HL-60 (cell line): ENCODE results near the gene POFUT1.
"Not testable (repeated sequence)": the region's sequence is repeated elsewhere in the genome, so short reads cannot be mapped to it uniquely, and the experiment has no call there.

Source experiments
- DNase-seq, 2 experiments: peaks; one replicate each; pipeline ENCODE4 v3.0.0-alpha.2; 2010 to 2020; ENCODE audit warnings: low read depth in 1 of 2, low spot score in 1 of 2
- H3K27ac ChIP-seq: fragments of 250-450 bp; sonication (Bioruptor Pico); replicated peaks from 2 replicates; pipeline ENCODE4 v1.5.1; 2020; ENCODE audit warnings: mild to moderate bottlenecking, moderate library complexity
- H3K27me3 ChIP-seq: fragments of 250-450 bp; sonication (Bioruptor Pico); 2 replicates; pipeline ENCODE4 v1.5.1; 2021; ENCODE audit warnings: mild to moderate bottlenecking, moderate library complexity; ENCODE audit not compliant: insufficient read depth, poor library complexity, severe bottlenecking
- H3K4me3 ChIP-seq: replicated peaks from 2 replicates; pipeline ENCODE4 v1.5.1; 2011; ENCODE audit warnings: mild to moderate bottlenecking, control low read depth, low read length; ENCODE audit not compliant: insufficient read depth
- GABPA ChIP-seq: IDR thresholded peaks from 2 replicates; pipeline ENCODE4 v1.6.1; 2012; ENCODE audit warnings: low read depth
- POLR2AphosphoS5 ChIP-seq: IDR thresholded peaks from 2 replicates; pipeline ENCODE4 v1.6.1; 2012; ENCODE audit warnings: low read depth
- SPI1 ChIP-seq: IDR thresholded peaks from 2 replicates; pipeline ENCODE4 v1.6.1; 2012; ENCODE audit warnings: low read depth, mild to moderate bottlenecking, borderline replicate concordance
- TF ChIP-seq, protein P1 (sequence below): IDR thresholded peaks from one replicate; pipeline ENCODE4 v1.5.1; 2011; ENCODE audit warnings: low read length, control low read depth, inconsistent platforms; ENCODE audit not compliant: insufficient read depth
- TF ChIP-seq, protein P2 (sequence below): IDR thresholded peaks from 2 replicates; pipeline ENCODE4 v1.6.1; 2012; ENCODE audit warnings: low read depth; ENCODE audit not compliant: insufficient replicate concordance

The POFUT1 gene

DNA sequence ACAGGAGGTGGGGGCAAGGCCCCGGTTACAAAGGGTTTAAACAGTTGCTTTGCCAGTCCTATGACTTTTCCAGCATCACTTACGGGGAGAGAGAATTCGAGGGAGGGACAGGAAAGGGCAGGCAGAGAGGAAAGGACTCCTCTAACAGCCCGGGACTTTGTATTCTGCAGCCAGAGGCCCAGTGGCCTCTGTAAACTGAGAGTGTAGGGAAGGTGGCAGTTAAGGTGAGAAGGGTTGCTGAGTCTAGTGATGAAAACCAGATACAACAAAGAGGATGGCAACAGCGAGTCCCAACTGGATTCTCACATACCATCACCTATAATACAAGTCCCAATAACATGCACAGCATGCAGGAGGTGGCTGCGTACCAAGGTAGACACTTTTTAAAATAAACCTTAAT lies 13.7 kb upstream of the POFUT1 start:
- no peaks in the 10 kb centered on the region for H3K27me3 ChIP-seq
- no peak overlapping the region for H3K27ac ChIP-seq
- TF ChIP-seq GABPA (no peak), SPI1 (no peak), POLR2AphosphoS5 (no peak)
- TF ChIP-seq, protein P1, sequence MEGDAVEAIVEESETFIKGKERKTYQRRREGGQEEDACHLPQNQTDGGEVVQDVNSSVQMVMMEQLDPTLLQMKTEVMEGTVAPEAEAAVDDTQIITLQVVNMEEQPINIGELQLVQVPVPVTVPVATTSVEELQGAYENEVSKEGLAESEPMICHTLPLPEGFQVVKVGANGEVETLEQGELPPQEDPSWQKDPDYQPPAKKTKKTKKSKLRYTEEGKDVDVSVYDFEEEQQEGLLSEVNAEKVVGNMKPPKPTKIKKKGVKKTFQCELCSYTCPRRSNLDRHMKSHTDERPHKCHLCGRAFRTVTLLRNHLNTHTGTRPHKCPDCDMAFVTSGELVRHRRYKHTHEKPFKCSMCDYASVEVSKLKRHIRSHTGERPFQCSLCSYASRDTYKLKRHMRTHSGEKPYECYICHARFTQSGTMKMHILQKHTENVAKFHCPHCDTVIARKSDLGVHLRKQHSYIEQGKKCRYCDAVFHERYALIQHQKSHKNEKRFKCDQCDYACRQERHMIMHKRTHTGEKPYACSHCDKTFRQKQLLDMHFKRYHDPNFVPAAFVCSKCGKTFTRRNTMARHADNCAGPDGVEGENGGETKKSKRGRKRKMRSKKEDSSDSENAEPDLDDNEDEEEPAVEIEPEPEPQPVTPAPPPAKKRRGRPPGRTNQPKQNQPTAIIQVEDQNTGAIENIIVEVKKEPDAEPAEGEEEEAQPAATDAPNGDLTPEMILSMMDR, result no peak
- TF ChIP-seq, protein P2, sequence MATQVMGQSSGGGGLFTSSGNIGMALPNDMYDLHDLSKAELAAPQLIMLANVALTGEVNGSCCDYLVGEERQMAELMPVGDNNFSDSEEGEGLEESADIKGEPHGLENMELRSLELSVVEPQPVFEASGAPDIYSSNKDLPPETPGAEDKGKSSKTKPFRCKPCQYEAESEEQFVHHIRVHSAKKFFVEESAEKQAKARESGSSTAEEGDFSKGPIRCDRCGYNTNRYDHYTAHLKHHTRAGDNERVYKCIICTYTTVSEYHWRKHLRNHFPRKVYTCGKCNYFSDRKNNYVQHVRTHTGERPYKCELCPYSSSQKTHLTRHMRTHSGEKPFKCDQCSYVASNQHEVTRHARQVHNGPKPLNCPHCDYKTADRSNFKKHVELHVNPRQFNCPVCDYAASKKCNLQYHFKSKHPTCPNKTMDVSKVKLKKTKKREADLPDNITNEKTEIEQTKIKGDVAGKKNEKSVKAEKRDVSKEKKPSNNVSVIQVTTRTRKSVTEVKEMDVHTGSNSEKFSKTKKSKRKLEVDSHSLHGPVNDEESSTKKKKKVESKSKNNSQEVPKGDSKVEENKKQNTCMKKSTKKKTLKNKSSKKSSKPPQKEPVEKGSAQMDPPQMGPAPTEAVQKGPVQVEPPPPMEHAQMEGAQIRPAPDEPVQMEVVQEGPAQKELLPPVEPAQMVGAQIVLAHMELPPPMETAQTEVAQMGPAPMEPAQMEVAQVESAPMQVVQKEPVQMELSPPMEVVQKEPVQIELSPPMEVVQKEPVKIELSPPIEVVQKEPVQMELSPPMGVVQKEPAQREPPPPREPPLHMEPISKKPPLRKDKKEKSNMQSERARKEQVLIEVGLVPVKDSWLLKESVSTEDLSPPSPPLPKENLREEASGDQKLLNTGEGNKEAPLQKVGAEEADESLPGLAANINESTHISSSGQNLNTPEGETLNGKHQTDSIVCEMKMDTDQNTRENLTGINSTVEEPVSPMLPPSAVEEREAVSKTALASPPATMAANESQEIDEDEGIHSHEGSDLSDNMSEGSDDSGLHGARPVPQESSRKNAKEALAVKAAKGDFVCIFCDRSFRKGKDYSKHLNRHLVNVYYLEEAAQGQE, result no peak
- H3K4me3 ChIP-seq, result no peak overlapping the region
- no peak for DNase-seq

DNA sequence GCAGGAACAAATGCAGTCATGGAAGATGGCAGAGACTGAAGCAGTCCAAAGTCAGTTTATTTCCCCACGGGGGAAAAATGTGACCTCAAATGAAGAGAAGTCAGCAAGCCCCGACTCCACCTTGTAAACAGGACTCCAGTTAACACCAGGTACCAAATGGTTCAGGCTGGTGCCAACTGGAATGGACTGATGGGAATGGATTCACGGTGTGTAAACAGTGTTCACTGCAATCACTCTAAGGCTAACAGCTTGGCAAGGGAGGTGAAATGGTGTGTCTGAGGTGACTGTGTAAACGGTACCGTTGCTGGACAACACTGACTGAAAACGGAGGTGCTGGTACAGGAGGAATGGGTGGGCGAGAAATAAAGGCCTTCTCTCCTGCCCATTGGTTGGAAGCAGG lies 12.1 kb upstream of the POFUT1 start:
- no peak overlapping the region for H3K27ac ChIP-seq
- TF ChIP-seq SPI1 (no peak), POLR2AphosphoS5 (no peak), GABPA (no peak)
- TF ChIP-seq, protein P2, result no peak
- TF ChIP-seq, protein P1, result no peak

DNA sequence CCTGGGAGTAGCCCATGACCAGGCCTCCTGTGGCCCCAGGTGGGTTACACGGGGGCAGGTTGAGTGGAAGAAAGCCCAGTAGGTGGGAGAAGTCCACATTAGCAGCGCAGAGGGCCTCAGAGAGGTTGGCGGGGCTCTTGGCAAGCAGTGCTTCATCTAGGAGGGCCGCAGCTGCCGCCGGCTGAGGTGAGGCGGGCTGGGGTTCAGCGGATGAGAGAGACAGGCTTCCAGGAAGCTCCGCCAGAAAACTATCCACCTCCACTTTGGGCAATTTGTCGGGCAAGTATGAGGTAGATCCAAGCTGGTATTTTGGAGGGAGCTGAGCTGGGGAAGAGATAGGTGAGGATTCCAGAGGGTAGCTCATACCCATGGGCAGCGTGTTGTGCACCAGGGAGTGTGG lies 11.1 kb upstream of the POFUT1 start:
- DNase-seq, H3K27me3 ChIP-seq, H3K4me3 ChIP-seq, H3K27ac ChIP-seq: not testable (repeated sequence)

More for the DNA sequence above, 12.1 kb upstream of the POFUT1 start:
- Histone ChIP-seq H3K4me3 (no peak overlapping the region), H3K27me3 (no peaks in the 10 kb centered on the region)
- DNase-seq, result no peak

DNA sequence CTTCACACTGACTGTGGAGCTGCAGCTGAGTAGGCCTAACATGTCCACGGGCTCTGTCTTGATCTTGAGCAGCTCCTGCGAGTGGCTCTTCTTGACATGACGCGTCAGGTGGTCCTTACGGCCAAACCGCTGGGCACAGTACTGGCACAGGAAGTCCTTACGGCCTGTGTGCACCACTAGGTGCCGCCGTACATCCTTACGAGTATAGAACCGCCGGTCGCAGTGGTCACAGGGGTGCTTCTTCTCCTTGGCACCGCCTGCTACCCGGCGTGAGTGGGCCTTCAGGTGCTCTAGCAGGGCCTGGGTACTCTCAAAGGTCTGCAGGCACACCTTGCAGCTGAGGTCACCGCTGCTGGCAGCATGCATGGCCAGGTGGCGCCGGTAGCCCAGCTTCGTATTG lies 10.5 kb upstream of the POFUT1 start:
- not testable (repeated sequence) for H3K27me3 ChIP-seq, H3K4me3 ChIP-seq, DNase-seq, H3K27ac ChIP-seq

DNA sequence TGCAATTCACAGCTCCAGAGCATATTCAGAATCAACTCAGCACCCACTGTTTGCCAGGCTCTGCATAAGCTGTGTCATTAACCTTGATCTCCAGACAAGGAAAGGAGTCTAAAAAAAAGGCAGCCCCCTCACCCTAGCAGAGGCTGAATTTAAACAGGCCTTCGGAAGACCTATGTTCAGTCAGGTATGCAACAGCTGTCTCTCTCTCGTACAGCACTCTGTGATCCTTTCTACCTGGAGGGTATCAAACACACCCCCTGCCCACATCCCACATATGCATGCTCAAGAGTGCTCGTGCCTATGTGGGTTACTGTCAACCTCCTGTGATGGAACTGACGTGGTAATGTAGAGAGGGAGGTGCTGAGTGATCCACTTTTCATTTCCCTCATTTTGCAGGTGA lies 8.7 kb upstream of the POFUT1 start:
- Histone ChIP-seq H3K27ac (no peak overlapping the region), H3K27me3 (no peaks in the 10 kb centered on the region), H3K4me3 (no peak overlapping the region)
- no peak for DNase-seq
- TF ChIP-seq SPI1, result no peak
- TF ChIP-seq, protein P1, result no peak
- TF ChIP-seq, protein P2, result no peak
- TF ChIP-seq POLR2AphosphoS5, result no peak
- TF ChIP-seq GABPA, result no peak
